Nephron (organoid): ENCODE results near the gene WDR55.
"Not testable (repeated sequence)": the region's sequence is repeated elsewhere in the genome, so short reads cannot be mapped to it uniquely, and the experiment has no call there.

ENCODE experiments used
- H3K27ac Mint-ChIP-seq, 3 experiments: 2 replicates each; pipeline ENCODE4 v1.8.0; 2020; ENCODE audit warnings: mixed read lengths in 3 of 3, mild to moderate bottlenecking in 2 of 3, moderate library complexity in 1 of 3
- H3K27me3 Mint-ChIP-seq: 2 replicates; pipeline ENCODE4 v1.8.0; 2021; ENCODE audit warnings: low read depth, mild to moderate bottlenecking, moderate library complexity, mixed read lengths
- H3K36me3 Mint-ChIP-seq: 2 replicates; pipeline ENCODE4 v1.8.0; 2020; ENCODE audit warnings: low read depth, mixed read lengths
- H3K4me1 Mint-ChIP-seq: 2 replicates; pipeline ENCODE4 v1.8.0; 2020; ENCODE audit warnings: mixed read lengths
- H3K4me3 Mint-ChIP-seq, 3 experiments: 2 replicates each; pipeline ENCODE4 v1.8.0; 2020; ENCODE audit warnings: mild to moderate bottlenecking in 3 of 3, mixed read lengths in 3 of 3, moderate library complexity in 2 of 3
- H3K9me3 Mint-ChIP-seq: 2 replicates; pipeline ENCODE4 v1.8.0; 2020; ENCODE audit warnings: mixed read lengths
- TF ChIP-seq, protein P1 (sequence below), 3 experiments: fragments of 200-600 bp; sonication (generic); IDR thresholded peaks; one replicate each; pipeline ENCODE4 v1.5.0; 2021; ENCODE audit warnings: antibody characterized with exemption in 3 of 3; ENCODE audit not compliant: unreplicated experiment in 3 of 3

The WDR55 gene

GRCh38 chr5:140633501-140633900, 31.2 kb upstream of the WDR55 start:
- H3K36me3 Mint-ChIP-seq, result no peaks in the 10 kb centered on the region
- TF ChIP-seq, protein P1, sequence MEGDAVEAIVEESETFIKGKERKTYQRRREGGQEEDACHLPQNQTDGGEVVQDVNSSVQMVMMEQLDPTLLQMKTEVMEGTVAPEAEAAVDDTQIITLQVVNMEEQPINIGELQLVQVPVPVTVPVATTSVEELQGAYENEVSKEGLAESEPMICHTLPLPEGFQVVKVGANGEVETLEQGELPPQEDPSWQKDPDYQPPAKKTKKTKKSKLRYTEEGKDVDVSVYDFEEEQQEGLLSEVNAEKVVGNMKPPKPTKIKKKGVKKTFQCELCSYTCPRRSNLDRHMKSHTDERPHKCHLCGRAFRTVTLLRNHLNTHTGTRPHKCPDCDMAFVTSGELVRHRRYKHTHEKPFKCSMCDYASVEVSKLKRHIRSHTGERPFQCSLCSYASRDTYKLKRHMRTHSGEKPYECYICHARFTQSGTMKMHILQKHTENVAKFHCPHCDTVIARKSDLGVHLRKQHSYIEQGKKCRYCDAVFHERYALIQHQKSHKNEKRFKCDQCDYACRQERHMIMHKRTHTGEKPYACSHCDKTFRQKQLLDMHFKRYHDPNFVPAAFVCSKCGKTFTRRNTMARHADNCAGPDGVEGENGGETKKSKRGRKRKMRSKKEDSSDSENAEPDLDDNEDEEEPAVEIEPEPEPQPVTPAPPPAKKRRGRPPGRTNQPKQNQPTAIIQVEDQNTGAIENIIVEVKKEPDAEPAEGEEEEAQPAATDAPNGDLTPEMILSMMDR (IDR thresholded peaks at IDR 0.05; ENCODE audit: unreplicated experiment in 3 of 3), result no peak
- H3K27ac Mint-ChIP-seq, result no peak overlapping the region
- peaks cover 8% of the 10 kb centered on the region for H3K9me3 Mint-ChIP-seq
- no peak overlapping the region for H3K4me3 Mint-ChIP-seq
- H3K27me3 Mint-ChIP-seq, result no peaks in the 10 kb centered on the region
- H3K4me1 Mint-ChIP-seq, result no peaks in the 10 kb centered on the region

DNA sequence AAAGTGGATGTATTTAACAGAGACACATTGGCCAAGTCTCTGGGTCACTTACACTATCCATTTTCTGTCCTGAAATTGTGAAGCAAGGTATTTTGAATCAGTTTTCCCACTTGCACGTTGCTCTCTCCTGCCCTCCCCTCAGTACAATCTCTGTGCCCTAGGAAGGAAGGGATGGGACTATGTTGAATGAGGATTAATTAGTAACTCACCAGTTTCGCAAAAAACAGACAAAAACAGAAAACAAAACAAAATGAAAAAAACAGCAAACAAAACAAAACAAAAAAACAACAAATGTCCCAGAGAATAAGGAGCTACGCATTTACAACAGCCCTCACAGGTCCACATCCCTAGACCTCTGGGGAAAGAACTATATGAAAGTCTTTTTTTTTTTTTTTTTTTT, 30.6 kb upstream of the WDR55 start:
- H3K27ac Mint-ChIP-seq, result no peak overlapping the region
- peaks cover 3% of the 10 kb centered on the region for H3K4me1 Mint-ChIP-seq
- H3K4me3 Mint-ChIP-seq, result no peak overlapping the region
- H3K9me3 Mint-ChIP-seq, result peaks cover 8% of the 10 kb centered on the region
- no peaks in the 10 kb centered on the region for H3K36me3 Mint-ChIP-seq
- H3K27me3 Mint-ChIP-seq, result peaks cover 3% of the 10 kb centered on the region
- TF ChIP-seq, protein P1 (IDR thresholded peaks at IDR 0.05; ENCODE audit: unreplicated experiment in 3 of 3), result no peak

- H3K4me1 Mint-ChIP-seq, result peaks cover 12% of the 10 kb centered on the region
- peaks cover 5% of the 10 kb centered on the region for H3K9me3 Mint-ChIP-seq
- H3K36me3 Mint-ChIP-seq, result no peaks in the 10 kb centered on the region
- TF ChIP-seq, protein P1 (IDR thresholded peaks at IDR 0.05; ENCODE audit: unreplicated experiment in 3 of 3), result no peak
- H3K27me3 Mint-ChIP-seq, result peaks cover 3% of the 10 kb centered on the region
- no peak overlapping the region for H3K27ac Mint-ChIP-seq
- no peak overlapping the region for H3K4me3 Mint-ChIP-seq
These were observed 29.1 kb upstream of the WDR55 start for GRCh38 chr5:140635291-140636257.

- no peak overlapping the region for H3K27ac Mint-ChIP-seq
- H3K9me3 Mint-ChIP-seq, result peaks cover 2% of the 10 kb centered on the region
- H3K36me3 Mint-ChIP-seq, result peaks cover 10% of the 10 kb centered on the region
- peaks cover 3% of the 10 kb centered on the region for H3K27me3 Mint-ChIP-seq
- peaks cover 20% of the 10 kb centered on the region for H3K4me1 Mint-ChIP-seq
- H3K4me3 Mint-ChIP-seq, result peak overlapping the region in 1 of 3 experiments; percentile 23
- TF ChIP-seq, protein P1 (IDR thresholded peaks at IDR 0.05; ENCODE audit: unreplicated experiment in 3 of 3), result no peak
These were observed 27.2 kb upstream of the WDR55 start for GRCh38 chr5:140637371-140638100.

DNA sequence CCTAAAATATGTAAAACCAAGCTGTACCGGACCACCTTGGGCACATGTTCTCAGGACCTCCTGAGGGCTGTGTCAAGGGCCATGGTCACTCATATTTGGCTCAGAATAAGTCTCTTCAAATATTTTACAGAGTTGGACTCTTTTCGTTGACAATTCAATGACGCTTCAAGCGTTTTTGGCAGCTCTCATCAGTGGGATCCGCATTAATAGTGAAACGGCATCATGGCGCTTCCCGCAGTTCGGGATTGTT, 25.9 kb upstream of the WDR55 start:
- Mint-ChIP-seq H3K4me3 (peak overlapping the region; percentile 87 to 92 (median 92)), H3K27ac (peak overlapping the region; percentile 75 to 93 (median 90)), H3K36me3 (peaks cover 16% of the 10 kb centered on the region), H3K4me1 (peaks cover 20% of the 10 kb centered on the region)
- not testable (repeated sequence) for H3K27me3 Mint-ChIP-seq, H3K9me3 Mint-ChIP-seq

GRCh38 chr5:140639148-140639981, 25.3 kb upstream of the WDR55 start, which contains the start of gene TMCO6:
TSS of gene TMCO6 (plus strand) at chr5:140639451. CDS start at chr5:140639528, 77 bp downstream.
- Mint-ChIP-seq H3K27me3 (peaks cover 3% of the 10 kb centered on the region), H3K27ac (peak within 1 kb of the TSS; percentile 75 to 93 (median 90)), H3K4me3 (peak within 1 kb of the TSS; percentile 87 to 92 (median 92)), H3K4me1 (peaks cover 20% of the 10 kb centered on the region), H3K9me3 (no peaks in the 10 kb centered on the region), H3K36me3 (peaks cover 21% of the 10 kb centered on the region)
- TF ChIP-seq, protein P1 (IDR thresholded peaks at IDR 0.05; ENCODE audit: unreplicated experiment in 3 of 3), result peak; percentile 69 to 78 (median 76)
